GM20000 (cell line): ENCODE data around the gene MIGA1.

ENCODE experiments used
- DNase-seq: peaks from one replicate; pipeline ENCODE4 v3.0.0; 2012; ENCODE audit warnings: low spot score
- CTCF ChIP-seq: IDR thresholded peaks from 2 replicates; pipeline ENCODE4 v1.5.1; 2012; ENCODE audit warnings: mild to moderate bottlenecking, control low read depth; ENCODE audit errors: extremely low read depth, missing control alignments

Gene MIGA1

GRCh38 chr1:77859248-77859647, 79.8 kb downstream of the MIGA1 start:
- TF ChIP-seq CTCF = no peak
- DNase-seq = no peak

- DNase-seq = no peak
Measured at GRCh38 chr1:77866296-77866695, 86.8 kb downstream of the MIGA1 start.

GRCh38 chr1:77872645-77873044, 93.2 kb downstream of the MIGA1 start:
- TF ChIP-seq CTCF = no peak
- no peak for DNase-seq

More at GRCh38 chr1:77866296-77866695, 86.8 kb downstream of the MIGA1 start:
- TF ChIP-seq CTCF = no peak

- no peak for TF ChIP-seq CTCF
- no peak for DNase-seq
Measured at GRCh38 chr1:77873461-77873860, 94.0 kb downstream of the MIGA1 start.

GRCh38 chr1:77874804-77875445, 95.5 kb downstream of the MIGA1 start:
- no peak for TF ChIP-seq CTCF
- DNase-seq = no peak

GRCh38 chr1:77876884-77877283, 97.4 kb downstream of the MIGA1 start:
- no peak for DNase-seq
- TF ChIP-seq CTCF = no peak

- TF ChIP-seq CTCF = no peak
- no peak for DNase-seq
Measured at GRCh38 chr1:77881061-77881460, 101.6 kb downstream of the MIGA1 start.
